NCI-H748 treated with DMSO at 0.1 percent for 48 hours (cell line): ENCODE results near the gene CYP27B1.
A peak's percentile ranks its signal among the peaks of the same experiment; 100 is the strongest.

ENCODE experiments used
- DNase-seq: peaks from one replicate; lab custom pipeline; 2025; lab: John Stamatoyannopoulos, UW

Gene CYP27B1, protein sequence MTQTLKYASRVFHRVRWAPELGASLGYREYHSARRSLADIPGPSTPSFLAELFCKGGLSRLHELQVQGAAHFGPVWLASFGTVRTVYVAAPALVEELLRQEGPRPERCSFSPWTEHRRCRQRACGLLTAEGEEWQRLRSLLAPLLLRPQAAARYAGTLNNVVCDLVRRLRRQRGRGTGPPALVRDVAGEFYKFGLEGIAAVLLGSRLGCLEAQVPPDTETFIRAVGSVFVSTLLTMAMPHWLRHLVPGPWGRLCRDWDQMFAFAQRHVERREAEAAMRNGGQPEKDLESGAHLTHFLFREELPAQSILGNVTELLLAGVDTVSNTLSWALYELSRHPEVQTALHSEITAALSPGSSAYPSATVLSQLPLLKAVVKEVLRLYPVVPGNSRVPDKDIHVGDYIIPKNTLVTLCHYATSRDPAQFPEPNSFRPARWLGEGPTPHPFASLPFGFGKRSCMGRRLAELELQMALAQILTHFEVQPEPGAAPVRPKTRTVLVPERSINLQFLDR

GRCh38 chr12:57766464-57767304 lies at the start of gene CYP27B1:
Gene CYP27B1 (minus strand): TSS chr12:57767078. CDS start chr12:57767041, 37 bp downstream.
- no peak for DNase-seq

DNA sequence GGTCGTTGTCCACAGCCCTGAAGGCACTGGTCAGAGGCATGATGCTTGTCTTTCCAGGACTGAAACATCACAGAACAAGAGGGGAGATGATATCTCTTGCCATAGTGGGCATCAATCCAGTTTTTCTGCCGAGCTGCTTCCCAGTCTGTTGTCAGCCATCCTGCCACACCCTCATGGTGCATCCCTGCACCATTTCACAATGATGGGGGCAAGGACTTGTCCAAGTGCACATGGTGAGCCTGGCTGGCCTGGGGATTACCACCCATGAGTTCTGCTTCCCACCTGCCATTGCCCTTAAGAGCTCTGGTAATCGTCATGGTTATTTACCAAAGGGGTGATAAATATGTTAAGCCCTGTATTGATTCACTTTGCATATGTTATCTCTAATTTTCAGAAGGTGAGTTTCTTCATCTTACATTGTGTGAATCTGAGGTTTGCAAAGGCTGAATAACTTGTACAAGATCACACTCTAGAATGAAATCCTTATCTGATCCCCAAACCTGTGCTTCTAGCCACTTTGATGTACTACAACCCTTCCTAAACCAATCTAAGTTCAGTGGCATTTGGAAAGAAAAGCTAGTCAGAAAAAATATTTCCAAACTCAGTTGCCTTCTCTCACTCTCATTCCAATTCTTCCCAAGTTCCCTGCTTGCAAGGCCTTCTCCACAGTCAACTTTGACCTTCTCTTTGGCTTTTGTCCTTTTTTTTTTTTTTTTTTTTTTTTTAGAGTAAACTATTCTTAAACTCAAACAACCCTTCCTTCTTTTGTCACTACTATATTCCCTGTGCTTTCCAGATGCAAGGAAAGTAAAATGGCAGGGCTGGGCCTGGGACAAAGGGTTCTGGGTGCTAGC lies 49.4 kb upstream of the CYP27B1 start:
- DNase-seq: no peak

- no peak for DNase-seq
These were observed 48.5 kb upstream of the CYP27B1 start for GRCh38 chr12:57815177-57816000.

DNA sequence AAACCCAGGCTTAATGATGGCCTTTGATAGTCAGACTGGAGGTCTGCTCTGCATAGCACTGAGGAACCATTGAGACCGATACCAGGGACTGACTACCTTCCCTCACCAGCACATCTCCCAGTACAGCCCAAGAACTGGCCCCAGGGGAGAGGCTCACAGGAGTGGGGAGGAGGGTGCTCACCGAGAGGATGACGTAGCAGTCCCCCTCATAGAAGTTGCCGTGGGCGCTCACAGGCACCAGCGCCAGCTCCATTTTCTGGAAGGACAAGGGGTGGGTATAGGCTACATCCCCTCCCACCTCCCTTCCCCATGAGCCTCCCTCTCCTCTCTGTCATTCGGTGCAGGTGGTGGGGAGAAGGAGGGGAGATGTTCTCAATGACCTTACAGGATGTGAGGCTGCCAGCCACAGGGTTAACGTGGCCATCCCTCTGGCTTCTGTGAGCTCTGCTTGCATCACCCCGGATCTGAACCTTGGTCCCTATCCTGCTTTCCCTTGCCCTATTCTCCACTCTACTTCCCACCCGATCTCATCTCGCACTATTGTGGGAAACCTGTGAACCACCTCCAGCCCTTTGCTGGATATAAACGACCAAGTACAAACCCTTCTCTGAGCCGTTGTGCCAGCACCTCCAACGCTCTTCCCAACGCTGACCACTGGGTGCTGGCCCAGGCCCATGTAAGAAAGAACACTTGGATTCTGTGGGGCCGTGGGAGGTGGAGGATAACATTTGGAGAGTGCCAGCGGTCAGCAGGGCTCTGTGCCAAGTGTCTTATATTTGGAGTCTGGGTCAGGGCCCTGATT lies 47.3 kb upstream of the CYP27B1 start:
- no peak for DNase-seq

- DNase-seq: no peak
These were observed 46.5 kb upstream of the CYP27B1 start for GRCh38 chr12:57813111-57813970.

DNA sequence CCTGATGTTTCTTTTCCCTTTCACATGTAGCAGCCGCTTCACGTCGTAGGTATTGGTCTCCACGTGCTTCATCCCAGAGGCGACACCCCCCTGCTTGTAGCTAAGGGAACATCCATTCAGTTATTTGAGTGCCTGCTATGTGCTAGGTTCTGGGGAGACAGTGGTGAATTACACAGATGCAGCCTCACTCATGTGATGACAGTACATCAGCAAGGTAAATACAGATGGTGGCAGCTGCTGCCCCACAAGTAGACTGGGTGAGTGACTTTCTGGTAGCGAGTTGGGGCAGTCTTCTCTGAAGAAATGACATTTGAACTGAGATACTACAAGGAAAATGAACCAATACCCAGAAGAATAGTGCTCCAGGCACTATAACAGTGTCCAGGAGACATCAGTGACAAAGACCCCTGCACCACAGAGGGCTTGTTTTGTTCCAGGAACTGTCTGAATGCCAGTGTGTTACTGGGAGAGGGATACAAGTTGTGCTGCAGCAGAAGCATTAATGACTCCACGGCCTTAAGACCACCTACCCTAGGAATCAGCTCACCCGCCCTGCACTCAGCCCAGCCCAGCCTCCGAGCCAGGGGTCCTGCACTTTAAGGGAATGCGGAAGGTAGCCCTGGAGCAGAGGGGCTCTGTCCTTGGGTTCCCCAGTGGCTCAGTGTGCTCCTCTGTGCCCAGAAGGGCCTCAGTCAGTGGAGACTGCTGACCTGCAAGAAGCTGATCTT lies 44.3 kb upstream of the CYP27B1 start:
- no peak for DNase-seq

DNA sequence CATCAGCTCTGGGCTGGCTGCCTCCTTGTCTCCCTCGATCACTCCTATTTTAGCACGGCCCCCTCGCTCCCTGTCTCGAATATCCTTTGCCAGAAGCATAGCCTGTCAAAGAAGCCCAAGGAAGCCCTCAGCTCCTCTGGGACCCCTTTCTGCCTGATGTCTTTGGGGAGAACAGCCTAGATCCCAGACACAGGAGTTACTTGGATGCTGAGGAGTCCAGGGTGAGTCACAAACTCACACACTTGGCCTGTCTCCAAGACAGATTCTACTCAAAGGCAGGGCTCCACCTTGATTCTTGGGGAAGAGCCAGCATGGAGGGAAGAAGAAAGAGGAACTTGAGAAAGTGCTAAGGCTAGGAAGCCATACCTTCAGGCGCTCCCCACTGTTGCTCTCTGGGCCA lies 43.6 kb upstream of the CYP27B1 start:
- DNase-seq: no peak

- DNase-seq: no peak
These were observed 42.5 kb upstream of the CYP27B1 start for GRCh38 chr12:57809425-57809824.

DNA sequence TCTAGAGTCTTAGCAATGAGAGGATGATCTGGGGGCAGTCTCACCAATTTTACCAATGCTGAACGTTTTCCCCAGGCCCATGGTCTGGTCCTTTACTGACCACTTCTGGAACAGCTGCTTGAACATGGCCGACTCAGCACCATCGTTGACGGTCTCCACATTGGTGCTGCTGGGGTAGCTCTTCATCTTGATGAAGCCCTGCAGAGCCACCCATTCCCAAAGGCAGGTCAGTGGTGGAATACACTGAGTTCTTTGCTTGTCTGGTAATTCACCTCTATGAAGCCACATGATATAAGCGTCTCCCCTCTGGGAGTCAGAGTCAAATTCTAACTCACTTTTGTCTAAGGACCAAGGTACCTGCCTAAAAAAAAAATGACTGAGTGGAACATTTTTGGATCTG lies 41.5 kb upstream of the CYP27B1 start:
- DNase-seq: no peak

- no peak for DNase-seq
These were observed 40.4 kb upstream of the CYP27B1 start for GRCh38 chr12:57807285-57807684.

GRCh38 chr12:57806677-57807076 lies 39.8 kb upstream of the CYP27B1 start:
- DNase-seq: no peak

DNA sequence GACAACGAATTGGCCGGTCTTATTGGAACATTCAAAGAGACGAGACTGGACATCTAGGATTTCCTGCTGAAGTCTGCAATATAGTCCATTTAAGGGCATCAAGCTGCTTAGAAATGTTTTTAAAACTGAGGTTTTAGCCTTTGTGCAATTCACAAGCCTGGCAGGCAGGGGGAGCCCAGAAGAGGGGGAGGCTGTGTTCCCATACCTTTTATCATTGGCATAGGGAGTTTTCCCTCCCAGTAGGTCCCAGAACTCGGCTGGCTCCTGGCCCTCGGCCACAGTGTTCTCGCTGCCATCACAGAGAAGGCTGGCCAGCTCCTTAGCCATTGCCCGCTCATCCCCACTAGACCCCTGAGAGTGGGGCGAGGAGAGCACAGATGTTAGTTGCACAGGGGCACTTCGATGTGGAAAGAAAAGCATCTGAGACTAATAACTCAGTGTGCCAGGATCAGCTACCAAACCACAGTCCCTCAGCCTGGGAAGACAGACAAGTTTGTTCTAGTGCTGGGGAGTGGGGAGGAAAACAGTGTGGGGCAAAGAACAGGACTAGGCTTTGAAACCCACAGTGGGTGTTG lies 36.5 kb upstream of the CYP27B1 start:
- peak; percentile 3 for DNase-seq

DNA sequence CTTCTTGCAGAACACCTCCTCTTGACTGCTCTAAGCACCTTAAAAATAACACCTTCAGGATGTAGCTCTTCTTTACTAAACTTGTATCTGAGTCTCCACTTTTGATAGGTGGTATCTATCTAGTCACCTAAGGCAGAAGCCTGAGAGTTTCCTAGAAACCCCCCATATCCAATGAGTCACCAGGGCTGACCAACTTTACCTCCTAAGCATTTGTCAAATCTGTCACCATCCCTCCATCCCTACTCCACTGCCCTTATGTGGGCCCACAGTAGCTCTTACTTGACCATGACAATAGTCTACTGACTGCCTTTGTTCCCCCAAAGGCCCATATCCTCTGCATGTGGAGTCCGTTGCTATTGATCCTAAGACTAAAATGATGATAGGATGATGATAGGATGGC lies 35.7 kb upstream of the CYP27B1 start:
- DNase-seq: no peak

- no peak for DNase-seq
These were observed 34.1 kb upstream of the CYP27B1 start for GRCh38 chr12:57800965-57801364.

- DNase-seq: no peak
These were observed 31.1 kb upstream of the CYP27B1 start for GRCh38 chr12:57797933-57798332.

DNA sequence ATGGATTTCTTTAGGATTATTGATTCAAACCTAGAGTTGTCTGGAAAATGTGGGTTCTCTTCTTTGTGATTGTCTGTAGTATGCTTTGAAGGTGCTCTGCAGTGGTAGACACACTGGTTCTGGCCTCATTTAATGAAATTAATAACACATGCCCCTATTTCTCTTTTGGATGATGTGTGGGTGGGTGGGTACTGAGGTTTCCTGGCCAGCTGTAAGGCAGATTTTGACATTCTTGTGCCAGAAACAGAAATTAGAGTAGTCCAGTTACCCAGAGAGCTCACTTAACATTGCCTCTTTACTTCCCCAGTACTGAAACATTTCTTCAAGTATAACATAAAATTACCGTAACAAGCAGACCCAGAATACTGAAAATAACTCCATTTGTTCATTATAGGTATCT lies 30.1 kb upstream of the CYP27B1 start:
- no peak for DNase-seq

DNA sequence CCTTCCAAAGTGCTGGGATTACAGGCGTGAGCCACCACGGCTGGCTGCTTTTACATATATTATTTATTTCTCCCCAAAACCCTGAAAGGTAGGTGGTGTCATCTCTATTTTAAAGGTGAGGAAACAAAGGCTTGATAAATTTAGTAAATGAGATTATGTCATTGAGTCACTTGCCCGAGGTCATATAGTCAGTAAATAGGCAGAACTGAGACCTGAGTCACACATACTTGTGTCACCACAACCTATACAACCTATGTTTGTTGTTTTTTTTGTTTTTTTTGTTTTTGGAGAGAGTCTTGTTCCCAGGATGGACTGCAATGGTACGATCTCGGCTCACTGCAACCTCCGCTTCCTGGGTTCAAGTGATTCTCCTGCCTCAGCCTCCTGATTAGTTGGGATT lies 28.5 kb upstream of the CYP27B1 start:
- no peak for DNase-seq

DNA sequence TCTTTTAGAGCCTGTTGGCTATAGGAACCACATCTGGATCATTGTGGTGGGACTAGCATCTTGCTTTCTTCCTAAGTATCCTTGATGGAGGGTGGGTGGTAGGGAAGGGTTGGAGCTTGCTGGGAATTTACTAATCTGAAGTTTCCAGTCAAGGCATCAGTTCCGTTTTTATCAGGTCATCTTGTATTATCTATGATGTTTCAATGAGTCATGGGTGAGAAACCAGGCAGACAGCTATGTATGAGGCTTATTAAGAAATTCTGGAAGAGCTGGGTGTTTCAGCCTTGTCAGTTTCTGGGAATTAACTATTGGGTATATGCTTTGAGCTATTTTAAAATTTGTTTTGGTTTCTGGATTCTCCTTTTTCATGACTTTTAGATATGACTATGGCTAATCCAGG lies 27.0 kb upstream of the CYP27B1 start:
- no peak for DNase-seq
